ENCODE data around the gene RPLP1. TPM values are rescaled to one million over a fixed set of nuclear protein-coding genes. Genes with fewer than 3 reads are reported as not detected.

Gene RPLP1
- polyA plus RNA-seq, 3 donors from 2014 or later: 537 to 1,740 (median 1,337) TPM

DNA sequence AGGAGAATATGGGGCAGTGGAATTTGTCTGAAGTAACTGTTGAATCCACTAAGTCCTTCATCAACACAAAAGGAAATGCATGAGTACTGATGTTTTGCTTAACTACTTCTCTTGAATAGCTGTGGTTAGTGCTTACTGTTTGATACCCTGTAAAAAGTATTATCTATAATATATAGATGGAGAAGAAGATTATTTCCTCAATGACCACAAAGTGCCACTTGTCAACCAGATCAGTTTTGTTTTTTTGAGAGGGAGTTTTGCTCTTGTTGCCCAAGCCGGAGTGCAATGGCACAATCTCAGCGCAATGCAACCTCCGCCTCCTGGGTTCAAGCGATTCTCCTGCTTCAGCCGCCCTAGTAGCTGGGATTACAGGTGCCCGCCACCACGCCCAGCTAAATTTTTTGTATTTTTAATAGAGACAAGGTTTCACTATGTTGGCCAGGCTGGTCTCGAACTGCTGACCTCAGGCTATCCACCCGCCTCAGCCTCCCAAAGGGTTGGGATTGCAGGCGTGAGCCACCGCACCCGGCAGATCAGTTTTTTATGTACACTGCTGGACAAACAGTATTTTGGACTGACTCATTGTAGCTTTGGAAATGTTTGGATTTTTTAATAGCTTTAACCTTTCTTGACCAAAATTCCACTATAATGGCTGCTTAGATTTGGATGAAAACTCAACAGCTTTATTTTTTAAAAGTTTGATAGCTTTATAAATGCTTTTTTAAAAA is 1.5 kb upstream of the RPLP1 start:
- Mint-ChIP-seq H3K4me1 (peaks cover 37 to 45% of the 10 kb centered on the region in 2 donors), H3K27ac (peak overlapping the region in 5 of 6 donors; percentile 97 to 100 (median 99)), H3K9me3 (no peaks in the 10 kb centered on the region), H3K36me3 (peaks cover 5 to 17% (median 11%) of the 10 kb centered on the region in 3 donors), H3K4me3 (peak overlapping the region in 3 of 5 donors; percentile 18 to 99 (median 95)), H3K27me3 (ENCODE audit: low read depth in 3 of 3) (peaks cover 8 to 11% (median 10%) of the 10 kb centered on the region in 3 donors)
- no peak for DNase-seq

DNA sequence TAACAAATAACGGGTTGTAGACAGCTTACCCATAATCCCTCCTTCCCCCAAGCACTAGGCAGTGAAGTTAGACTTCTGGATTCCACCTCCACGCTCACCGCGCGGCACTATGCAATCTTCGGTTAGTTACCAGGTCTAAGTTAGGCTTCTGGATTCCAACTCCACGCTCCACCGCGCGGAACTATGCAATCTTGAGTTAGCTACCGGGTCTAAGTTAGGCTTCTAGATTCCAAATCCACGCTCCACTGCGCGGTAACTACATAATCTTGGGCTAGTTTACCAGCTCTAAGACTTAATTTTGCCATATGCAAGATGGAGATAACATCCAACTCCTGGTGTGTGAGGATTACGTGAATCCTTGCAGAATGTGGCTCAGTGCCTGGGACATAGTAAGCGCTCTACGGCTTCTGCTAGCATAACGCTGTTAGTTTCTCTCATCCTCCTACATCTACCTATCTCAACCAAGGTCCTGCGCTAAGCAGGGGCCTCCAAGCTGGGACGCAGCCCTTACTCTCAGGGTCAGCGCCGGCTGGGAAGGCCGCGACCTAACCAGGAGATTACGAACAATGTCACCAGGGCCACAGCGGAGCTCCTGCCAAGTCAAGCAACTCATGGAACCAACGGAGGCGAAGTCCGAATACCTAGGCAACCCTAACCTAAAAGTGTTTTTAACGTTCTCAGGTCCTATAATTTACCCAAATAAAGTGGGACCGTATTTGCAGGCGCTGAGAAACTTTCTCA is 497 bp upstream of the RPLP1 start:
- Mint-ChIP-seq H3K9me3 (no peaks in the 10 kb centered on the region), H3K4me1 (peaks cover 39 to 49% of the 10 kb centered on the region in 2 donors), H3K27ac (peak overlapping the region; percentile 92 to 100 (median 98)), H3K36me3 (peaks cover 8 to 20% (median 16%) of the 10 kb centered on the region in 3 donors), H3K27me3 (ENCODE audit: low read depth in 3 of 3) (peaks cover 8 to 11% (median 10%) of the 10 kb centered on the region in 3 donors), H3K4me3 (peak overlapping the region; percentile 95 to 99 (median 98))
- DNase-seq: no peak

DNA sequence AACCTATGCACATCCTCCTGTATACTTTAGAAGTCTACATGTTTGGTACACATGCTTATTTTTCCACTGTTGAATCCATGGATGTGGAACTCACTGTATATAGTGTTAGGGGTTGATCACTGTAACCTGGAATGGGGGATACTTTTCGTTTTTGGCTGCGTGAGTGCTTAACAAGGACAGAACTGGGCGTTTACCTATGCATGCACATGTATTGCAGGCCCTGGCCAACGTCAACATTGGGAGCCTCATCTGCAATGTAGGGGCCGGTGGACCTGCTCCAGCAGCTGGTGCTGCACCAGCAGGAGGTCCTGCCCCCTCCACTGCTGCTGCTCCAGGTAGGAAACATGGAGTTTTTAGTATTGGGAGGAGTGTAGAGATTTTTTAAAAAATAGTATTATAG is 2.3 kb downstream of the RPLP1 start:
- Mint-ChIP-seq H3K27me3 (ENCODE audit: low read depth in 3 of 3) (peaks cover 8 to 13% (median 11%) of the 10 kb centered on the region in 3 donors), H3K9me3 (no peaks in the 10 kb centered on the region), H3K4me1 (peaks cover 39 to 49% of the 10 kb centered on the region in 2 donors), H3K36me3 (peaks cover 12 to 24% (median 16%) of the 10 kb centered on the region in 3 donors), H3K27ac (peak overlapping the region in 4 of 6 donors; percentile 4 to 60 (median 43)), H3K4me3 (peak overlapping the region in 4 of 5 donors; percentile 95 to 99 (median 97))
- DNase-seq: no peak

DNA sequence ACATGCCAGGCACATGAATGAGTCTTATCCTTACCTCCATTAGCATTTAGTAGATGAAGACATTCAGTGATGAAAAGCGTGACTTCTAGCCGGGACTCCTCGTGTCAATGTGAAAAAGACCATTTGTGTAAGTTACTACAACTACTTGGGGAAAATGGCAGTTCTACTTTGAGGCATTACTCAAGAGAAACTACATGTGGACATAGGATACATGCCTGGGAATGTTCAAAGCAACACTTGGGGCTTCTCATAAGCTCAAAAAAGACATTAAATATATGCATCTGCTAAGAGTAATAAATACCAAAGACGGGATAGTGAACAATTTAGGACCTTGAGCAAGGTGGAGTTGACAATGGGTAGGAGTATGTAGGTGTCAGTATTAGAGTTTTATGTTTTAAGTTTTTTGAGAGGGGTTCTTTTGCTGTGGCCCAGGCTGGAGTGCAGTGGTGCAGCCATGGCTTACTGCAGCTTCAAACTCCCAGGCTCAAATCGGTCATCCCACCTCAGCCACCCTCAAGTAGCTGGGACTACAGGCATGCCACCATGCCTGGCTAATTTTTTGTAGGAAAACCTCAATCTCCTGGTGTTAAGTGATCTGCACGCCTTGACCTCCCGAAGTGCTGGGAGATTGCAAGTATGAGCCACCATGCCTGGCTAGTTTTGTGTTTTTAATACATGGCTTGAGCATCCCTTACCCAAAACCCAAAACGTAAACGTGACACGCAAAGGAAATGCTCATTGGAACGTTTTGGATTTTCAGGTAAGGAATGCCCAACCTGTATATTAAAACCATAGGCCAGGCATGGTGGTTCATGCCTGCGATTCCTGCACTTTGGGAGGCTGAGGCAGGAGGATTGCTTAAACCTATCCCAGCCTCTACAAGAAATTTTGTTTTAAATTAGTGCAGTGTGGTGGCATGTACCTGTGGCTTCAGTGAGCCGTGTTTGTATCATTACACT is 3.9 kb downstream of the RPLP1 start:
- H3K4me1 Mint-ChIP-seq: peaks cover 39 to 48% of the 10 kb centered on the region in 2 donors
- peaks cover 8 to 13% (median 11%) of the 10 kb centered on the region in 3 donors for H3K27me3 Mint-ChIP-seq (ENCODE audit: low read depth in 3 of 3)
- H3K27ac Mint-ChIP-seq: peak overlapping the region in 4 of 6 donors; percentile 2 to 62 (median 18)
- peak overlapping the region in 1 of 5 donors; percentile 33 for H3K4me3 Mint-ChIP-seq
- H3K36me3 Mint-ChIP-seq: peaks cover 12 to 24% (median 16%) of the 10 kb centered on the region in 3 donors
- no peak for DNase-seq
- H3K9me3 Mint-ChIP-seq: no peaks in the 10 kb centered on the region

DNA sequence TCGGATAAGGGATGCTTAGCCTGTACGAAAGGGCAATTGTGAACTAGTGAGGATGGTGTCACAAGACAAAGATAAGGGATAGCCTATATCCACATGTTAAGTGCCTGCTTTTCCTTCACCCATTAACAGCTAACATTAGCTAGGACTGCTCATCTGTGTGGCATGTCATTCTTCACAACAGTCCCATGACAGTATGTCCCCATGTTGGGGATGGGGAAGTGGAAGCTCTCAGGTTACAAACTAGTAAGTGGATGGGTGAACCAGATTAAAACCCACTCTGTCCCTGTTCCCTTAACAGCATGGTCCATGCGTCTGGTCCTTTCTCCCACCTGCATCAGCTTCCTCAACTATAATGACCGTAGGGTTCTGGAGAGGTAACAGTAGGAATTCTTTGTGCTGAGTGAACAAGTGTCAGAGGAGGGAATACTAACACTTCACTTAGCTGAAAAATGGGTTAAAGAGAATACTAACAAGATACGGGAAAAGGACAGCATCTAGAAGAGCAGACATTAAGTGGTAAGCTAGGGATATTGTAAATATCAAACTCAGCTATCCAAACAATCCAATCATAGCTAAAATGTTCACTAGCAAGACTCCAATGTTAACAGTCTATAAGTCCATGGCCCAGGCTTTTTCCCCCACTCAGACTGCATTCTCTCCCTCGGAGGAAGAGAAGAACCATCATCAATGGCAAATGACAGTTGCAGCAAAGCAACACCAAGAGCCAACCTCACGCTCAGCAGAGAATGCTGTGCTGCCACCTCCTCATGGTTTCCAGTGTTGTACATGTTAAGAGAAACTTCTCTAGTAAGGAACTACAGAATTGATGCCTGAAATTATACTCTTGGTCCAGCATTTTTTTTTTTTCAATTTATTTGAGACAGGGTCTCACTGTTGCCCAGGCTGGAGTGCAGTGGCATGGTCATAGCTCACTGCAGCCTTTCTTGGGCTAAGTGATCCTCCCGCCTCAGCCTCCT is 5.0 kb downstream of the RPLP1 start:
- no peaks in the 10 kb centered on the region for H3K9me3 Mint-ChIP-seq
- no peak for DNase-seq
- peaks cover 40 to 48% of the 10 kb centered on the region in 2 donors for H3K4me1 Mint-ChIP-seq
- peaks cover 12 to 24% (median 16%) of the 10 kb centered on the region in 3 donors for H3K36me3 Mint-ChIP-seq
- no peak overlapping the region for H3K4me3 Mint-ChIP-seq
- peaks cover 4 to 11% (median 10%) of the 10 kb centered on the region in 3 donors for H3K27me3 Mint-ChIP-seq (ENCODE audit: low read depth in 3 of 3)
- peak overlapping the region in 4 of 6 donors; percentile 37 to 65 (median 52) for H3K27ac Mint-ChIP-seq

DNA sequence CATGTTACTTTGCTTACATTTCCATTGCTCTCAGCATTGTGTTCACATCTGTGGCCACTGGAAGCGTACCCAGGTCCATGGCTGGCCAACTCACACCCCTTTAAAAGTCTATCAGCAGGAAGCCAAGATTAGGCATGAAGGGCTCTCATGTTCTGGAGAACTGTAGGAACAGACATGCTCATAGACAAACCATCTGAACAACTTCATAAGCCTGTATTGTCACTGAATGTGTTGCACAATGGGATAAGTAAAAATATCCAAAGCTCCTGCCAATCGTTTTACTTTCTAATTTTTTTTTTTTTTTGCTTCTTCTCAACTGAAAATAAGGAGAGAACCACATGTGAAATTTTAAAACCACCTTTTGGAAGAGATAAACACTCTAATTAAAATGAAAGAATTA is 6.4 kb downstream of the RPLP1 start:
- H3K4me3 Mint-ChIP-seq: no peak overlapping the region
- H3K27ac Mint-ChIP-seq: no peak overlapping the region
- H3K9me3 Mint-ChIP-seq: no peaks in the 10 kb centered on the region
- peaks cover 8 to 20% (median 16%) of the 10 kb centered on the region in 3 donors for H3K36me3 Mint-ChIP-seq
- DNase-seq: no peak
- peaks cover 5 to 8% (median 8%) of the 10 kb centered on the region in 3 donors for H3K27me3 Mint-ChIP-seq (ENCODE audit: low read depth in 3 of 3)
- peaks cover 38 to 50% of the 10 kb centered on the region in 2 donors for H3K4me1 Mint-ChIP-seq

DNA sequence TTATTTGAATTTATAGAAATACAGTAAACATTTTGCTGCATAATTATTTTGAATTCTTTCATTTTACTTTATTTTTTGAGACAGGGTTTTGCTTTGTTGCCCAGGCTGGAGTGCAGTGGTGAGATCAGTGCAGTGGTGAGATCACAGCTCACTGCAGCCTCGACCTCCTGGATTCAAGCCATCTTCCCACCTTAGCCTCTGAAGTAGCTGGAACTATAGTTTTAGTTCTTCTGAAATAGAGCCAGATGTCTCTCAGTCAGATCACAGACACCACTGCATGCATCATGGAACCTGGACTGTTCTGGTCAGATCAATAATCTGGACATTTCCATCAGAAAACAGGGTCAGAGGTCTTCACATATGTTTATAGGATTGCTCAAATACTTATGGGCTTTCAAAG is 7.9 kb downstream of the RPLP1 start:
- Mint-ChIP-seq H3K36me3 (peaks cover 6 to 12% (median 8%) of the 10 kb centered on the region in 3 donors), H3K4me1 (peaks cover 25 to 36% of the 10 kb centered on the region in 2 donors), H3K9me3 (no peaks in the 10 kb centered on the region), H3K27ac (peak overlapping the region in 1 of 6 donors; percentile 10), H3K4me3 (peak overlapping the region in 1 of 5 donors; percentile 7), H3K27me3 (ENCODE audit: low read depth in 3 of 3) (peaks cover 5 to 8% (median 8%) of the 10 kb centered on the region in 3 donors)
- DNase-seq: no peak

DNA sequence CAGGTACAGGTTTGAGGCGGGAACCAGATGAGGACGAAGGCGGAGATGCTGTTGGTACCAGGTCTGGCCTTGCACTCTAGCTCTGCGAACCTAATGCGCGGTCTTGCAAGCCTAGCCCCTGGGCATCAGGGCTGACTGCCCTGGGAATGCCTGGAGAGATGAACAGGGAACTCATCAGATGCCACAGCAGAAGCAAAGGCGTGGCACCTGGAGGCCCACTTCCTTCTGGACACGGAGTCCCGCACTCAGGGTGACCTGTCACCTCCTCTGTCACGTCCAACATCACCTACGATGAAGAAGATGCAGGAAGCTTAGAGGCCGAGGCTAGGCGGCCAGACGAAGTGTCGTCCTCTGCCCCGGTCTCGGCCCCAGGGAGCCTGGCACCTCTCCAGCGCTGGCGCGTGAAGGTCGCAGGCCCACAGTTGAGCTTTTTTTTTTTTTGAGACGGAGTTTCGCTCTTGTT is 9.4 kb downstream of the RPLP1 start:
- H3K9me3 Mint-ChIP-seq: no peaks in the 10 kb centered on the region
- H3K4me3 Mint-ChIP-seq: peak overlapping the region; percentile 90 to 95 (median 91)
- H3K4me1 Mint-ChIP-seq: peaks cover 20 to 25% of the 10 kb centered on the region in 2 donors
- no peak for DNase-seq
- peak overlapping the region; percentile 34 to 94 (median 78) for H3K27ac Mint-ChIP-seq
- H3K27me3 Mint-ChIP-seq (ENCODE audit: low read depth in 3 of 3): peaks cover 5 to 13% (median 8%) of the 10 kb centered on the region in 3 donors
- peaks cover 0 to 4% (median 3%) of the 10 kb centered on the region in 3 donors for H3K36me3 Mint-ChIP-seq

DNA sequence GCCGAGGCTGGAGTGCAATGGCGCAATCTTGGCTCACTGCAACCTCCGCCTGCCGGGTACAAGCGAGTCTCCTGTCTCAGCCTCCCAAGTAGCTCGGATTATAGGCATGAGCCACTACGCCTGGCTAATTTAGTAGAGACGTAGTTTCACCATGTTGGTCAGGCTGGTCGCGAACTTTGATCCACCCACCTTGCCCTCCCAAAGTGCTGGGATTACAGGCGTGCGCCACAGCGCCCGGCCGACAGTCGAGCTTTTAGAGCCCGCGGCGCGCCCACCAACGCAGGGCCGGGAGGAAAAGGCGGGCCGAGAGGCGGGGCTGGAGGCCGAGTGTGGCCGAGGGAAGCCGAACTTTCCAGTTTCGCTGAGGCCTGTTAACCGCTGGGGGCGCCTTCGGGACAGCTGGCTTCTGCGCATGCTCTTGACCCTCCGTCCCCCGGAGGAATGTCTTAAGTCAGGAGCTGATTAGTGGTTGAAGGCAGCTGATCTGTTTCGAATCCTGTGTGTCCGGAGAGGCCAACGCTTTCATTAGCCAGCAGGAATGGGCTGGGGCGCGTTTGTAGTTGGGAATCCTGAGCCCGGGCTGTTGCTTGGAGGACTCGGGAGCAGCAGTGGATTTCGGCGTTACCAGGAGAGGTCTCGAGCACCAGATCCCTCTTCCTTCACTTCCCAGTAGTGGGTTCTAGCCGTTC is 10.0 kb downstream of the RPLP1 start:
- H3K4me1 Mint-ChIP-seq: peaks cover 22 to 28% of the 10 kb centered on the region in 2 donors
- DNase-seq: peak; percentile 90 to 91 (median 90)
- peaks cover 0 to under 1% (median under 1%) of the 10 kb centered on the region in 3 donors for H3K36me3 Mint-ChIP-seq
- H3K27me3 Mint-ChIP-seq (ENCODE audit: low read depth in 3 of 3): peaks cover 5 to 12% (median 6%) of the 10 kb centered on the region in 3 donors
- H3K4me3 Mint-ChIP-seq: peak overlapping the region; percentile 90 to 95 (median 91)
- H3K9me3 Mint-ChIP-seq: no peaks in the 10 kb centered on the region
- H3K27ac Mint-ChIP-seq: peak overlapping the region; percentile 64 to 94 (median 84)

DNA sequence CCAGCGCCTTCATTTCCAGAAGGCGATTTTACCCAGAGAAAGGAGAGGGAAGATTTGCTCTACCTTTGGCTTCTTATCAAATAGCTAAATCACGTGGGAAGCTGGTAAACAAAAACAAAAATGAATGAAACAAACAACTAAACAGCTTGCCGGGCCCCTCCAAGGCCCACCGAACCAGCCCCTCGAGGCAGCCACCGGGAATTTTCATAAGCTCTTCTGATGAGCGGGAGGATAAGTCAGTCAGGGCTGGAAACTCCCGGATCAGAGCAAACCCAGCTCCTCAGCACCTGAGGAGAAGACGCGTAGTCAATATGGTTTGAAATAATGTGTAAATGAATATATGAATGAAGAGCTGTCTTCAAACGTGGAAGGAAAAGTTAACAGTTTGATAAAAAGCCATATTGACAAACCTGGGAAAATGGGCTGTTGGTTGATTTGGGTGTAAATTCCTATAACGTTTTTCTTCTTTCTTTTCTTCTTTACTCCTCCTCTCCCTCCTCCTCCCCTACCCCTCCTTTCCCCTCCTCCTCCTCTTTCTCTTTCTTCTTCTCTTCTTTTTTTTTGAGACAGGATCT is 10.7 kb downstream of the RPLP1 start:
- Mint-ChIP-seq H3K4me3 (peak overlapping the region; percentile 90 to 95 (median 91)), H3K9me3 (no peaks in the 10 kb centered on the region), H3K36me3 (no peaks in the 10 kb centered on the region), H3K4me1 (peaks cover 28 to 34% of the 10 kb centered on the region in 2 donors), H3K27ac (peak overlapping the region; percentile 64 to 94 (median 84)), H3K27me3 (ENCODE audit: low read depth in 3 of 3) (peaks cover 8 to 14% (median 9%) of the 10 kb centered on the region in 3 donors)
- no peak for DNase-seq

DNA sequence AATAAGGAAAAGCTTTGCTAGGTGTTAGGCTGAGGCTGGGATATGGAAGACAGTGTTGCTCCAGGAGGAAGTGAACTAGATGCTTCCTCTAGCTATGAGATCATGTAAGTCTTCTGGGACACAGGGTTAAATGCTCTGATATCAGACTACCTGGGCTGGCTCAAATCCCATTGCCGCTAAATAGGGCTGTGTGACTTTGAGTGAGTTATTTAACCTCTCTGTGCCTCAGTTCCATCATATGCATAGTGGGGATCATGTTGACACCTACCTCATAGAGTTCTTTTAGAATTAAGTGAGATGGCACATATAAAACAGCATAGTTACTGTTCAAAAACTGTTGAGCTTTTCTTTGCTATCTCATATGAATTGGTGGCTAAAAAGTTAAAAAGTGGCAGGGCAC is 12.6 kb downstream of the RPLP1 start:
- Mint-ChIP-seq H3K4me1 (peaks cover 40 to 46% of the 10 kb centered on the region in 2 donors), H3K27me3 (ENCODE audit: low read depth in 3 of 3) (peaks cover 18 to 25% (median 20%) of the 10 kb centered on the region in 3 donors), H3K27ac (peak overlapping the region in 2 of 6 donors; percentile 24 to 31), H3K4me3 (no peak overlapping the region), H3K9me3 (no peaks in the 10 kb centered on the region), H3K36me3 (no peaks in the 10 kb centered on the region)
- no peak for DNase-seq

All from immature natural killer cell (primary cell).